ENCODE data around the gene RNF186.

- no peak for TF ChIP-seq POLR2A (IDR thresholded peaks at IDR 0.05)
- no peak for TF ChIP-seq CTCF (IDR thresholded peaks at IDR 0.05)
- no peak for TF ChIP-seq POLR2AphosphoS5 (IDR thresholded peaks at IDR 0.05; ENCODE audit: insufficient read depth in 1 of 2, low read depth in 1 of 2)
Measured at GRCh38 chr1:19764848-19765247, 50.2 kb downstream of the RNF186 start.

Measured in vagina (tissue), 2 donors.